ENCODE data around the gene METTL6. TPM values are rescaled to one million over a fixed set of nuclear protein-coding genes. Genes with fewer than 3 reads are reported as not detected.

Gene METTL6
- total RNA-seq, 6 experiments from 2014 or later: 17.9 to 21.3 (median 19.8) TPM

DNA sequence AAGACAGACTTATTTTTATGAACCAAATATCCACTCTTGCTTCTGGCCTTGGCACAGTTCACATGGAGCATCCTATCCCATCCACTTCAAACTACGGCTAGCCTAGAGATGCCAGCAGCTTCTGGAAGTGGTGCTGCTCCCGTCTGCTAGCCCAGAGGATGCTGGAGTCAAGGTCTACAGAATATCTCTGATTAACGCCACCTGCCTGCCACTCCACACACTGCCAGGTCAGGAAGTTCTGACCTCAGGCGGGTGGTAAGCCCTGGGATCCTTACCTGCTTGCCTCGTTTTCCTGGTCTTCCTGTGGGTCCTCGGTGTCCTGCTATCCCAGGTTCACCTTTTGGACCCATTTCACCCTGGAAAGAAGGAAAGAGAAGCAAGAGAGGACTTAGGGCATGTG, 42.9 kb upstream of the METTL6 start:
- Mint-ChIP-seq H3K9me3 (no peaks in the 10 kb centered on the region), H3K27me3 (ENCODE audit: insufficient read depth) (peaks cover 15% of the 10 kb centered on the region), H3K4me1 (ENCODE audit: low read depth) (no peaks in the 10 kb centered on the region), H3K4me3 (no peak overlapping the region), H3K36me3 (ENCODE audit: low read depth) (no peaks in the 10 kb centered on the region), H3K27ac (no peak overlapping the region)
- no peak for DNase-seq
- TF ChIP-seq, protein P1, sequence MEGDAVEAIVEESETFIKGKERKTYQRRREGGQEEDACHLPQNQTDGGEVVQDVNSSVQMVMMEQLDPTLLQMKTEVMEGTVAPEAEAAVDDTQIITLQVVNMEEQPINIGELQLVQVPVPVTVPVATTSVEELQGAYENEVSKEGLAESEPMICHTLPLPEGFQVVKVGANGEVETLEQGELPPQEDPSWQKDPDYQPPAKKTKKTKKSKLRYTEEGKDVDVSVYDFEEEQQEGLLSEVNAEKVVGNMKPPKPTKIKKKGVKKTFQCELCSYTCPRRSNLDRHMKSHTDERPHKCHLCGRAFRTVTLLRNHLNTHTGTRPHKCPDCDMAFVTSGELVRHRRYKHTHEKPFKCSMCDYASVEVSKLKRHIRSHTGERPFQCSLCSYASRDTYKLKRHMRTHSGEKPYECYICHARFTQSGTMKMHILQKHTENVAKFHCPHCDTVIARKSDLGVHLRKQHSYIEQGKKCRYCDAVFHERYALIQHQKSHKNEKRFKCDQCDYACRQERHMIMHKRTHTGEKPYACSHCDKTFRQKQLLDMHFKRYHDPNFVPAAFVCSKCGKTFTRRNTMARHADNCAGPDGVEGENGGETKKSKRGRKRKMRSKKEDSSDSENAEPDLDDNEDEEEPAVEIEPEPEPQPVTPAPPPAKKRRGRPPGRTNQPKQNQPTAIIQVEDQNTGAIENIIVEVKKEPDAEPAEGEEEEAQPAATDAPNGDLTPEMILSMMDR (IDR thresholded peaks at IDR 0.05): 0 out of 2 replicates have a peak, but pooled peaks have one; percentile 14

DNA sequence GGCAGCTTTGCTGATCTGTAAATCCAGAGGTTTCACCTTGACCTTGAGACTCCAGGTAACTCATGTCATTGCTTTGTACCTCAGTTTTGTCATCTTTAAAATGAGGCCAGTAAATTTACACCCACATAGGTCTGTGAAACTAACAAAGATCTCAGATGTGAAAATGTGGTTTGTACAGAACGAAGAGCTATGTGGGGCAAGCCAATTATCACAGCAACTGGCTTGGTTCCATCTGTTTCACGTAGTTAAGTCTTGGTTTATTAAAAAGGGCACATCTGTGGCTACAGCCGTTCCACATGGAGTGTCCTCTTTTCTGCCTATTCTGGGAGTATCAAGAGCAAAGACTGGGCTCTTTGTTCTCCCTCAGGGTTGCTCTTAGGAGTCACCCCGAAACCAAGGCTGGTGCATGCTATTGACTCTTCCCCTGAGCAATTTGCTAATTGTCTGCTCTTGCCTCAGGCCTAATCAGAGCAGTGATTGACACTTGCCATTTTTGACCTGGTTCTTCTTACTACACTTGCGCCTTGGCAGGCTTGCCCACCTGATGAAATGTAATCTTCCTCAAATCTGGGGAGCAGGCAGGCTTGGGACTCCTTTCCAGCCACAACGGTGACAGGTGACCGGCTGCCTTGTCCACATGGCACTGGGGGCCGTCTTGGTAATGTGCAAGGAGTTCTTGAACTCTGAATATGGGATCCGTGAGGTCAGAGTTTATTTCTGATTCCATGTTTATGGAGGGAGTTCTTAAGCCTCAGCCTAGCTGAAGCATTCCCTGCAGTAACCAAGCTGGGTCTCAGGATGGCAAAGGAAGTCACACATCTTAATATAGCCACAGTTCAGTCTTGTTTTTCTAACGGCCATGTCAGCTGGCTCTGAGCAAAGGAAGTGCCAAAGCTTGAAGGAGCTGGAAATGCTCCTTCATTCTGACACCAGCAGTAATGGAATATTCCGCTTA, 40.2 kb upstream of the METTL6 start:
- TF ChIP-seq, protein P1 (IDR thresholded peaks at IDR 0.05): no peak
- peaks cover 12% of the 10 kb centered on the region for H3K27me3 Mint-ChIP-seq (ENCODE audit: insufficient read depth)
- H3K36me3 Mint-ChIP-seq (ENCODE audit: low read depth): no peaks in the 10 kb centered on the region

DNA sequence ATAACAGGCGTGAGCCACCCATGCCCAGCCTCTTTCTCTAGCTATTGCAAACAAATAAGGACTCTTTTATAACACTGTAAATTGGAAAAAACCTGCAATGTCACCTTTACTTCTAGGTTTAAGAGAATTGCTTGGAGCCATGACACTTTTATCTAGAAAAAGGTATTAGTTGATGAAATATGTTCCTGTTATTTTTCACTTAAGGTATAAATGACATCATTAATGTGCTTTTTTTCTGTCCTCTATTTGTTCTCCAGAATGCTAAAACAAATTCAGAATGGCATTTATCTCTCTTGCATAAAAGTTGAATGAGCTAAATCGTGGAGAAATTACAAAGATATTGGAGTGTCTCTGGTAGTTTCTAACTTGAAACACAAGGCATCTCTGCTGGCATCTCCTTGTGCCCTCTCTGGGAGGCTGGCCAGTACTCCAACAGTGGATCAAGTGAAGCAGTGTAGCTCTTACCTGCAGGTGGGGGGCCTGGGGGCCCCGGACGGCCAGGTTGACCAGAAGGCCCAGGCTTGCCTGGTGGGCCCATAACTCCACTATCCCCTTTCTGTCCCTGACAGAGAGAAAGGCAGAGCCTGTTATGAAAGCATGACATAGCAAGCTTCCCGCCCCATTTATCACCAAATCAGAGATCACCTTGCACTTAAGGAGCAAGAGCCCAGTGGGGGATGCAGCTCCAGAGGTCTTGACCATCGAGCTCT, 38.7 kb upstream of the METTL6 start:
- no peaks in the 10 kb centered on the region for H3K9me3 Mint-ChIP-seq
- no peak overlapping the region for H3K27ac Mint-ChIP-seq
- H3K27me3 Mint-ChIP-seq (ENCODE audit: insufficient read depth): peaks cover 5% of the 10 kb centered on the region
- no peaks in the 10 kb centered on the region for H3K36me3 Mint-ChIP-seq (ENCODE audit: low read depth)
- H3K4me1 Mint-ChIP-seq (ENCODE audit: low read depth): no peaks in the 10 kb centered on the region
- TF ChIP-seq, protein P1 (IDR thresholded peaks at IDR 0.05): no peak
- no peak overlapping the region for H3K4me3 Mint-ChIP-seq
- DNase-seq: no peak

More for the DNA sequence above, 40.2 kb upstream of the METTL6 start:
- H3K4me3 Mint-ChIP-seq: no peak overlapping the region
- no peak overlapping the region for H3K27ac Mint-ChIP-seq
- no peaks in the 10 kb centered on the region for H3K9me3 Mint-ChIP-seq
- DNase-seq: no peak
- H3K4me1 Mint-ChIP-seq (ENCODE audit: low read depth): no peaks in the 10 kb centered on the region

DNA sequence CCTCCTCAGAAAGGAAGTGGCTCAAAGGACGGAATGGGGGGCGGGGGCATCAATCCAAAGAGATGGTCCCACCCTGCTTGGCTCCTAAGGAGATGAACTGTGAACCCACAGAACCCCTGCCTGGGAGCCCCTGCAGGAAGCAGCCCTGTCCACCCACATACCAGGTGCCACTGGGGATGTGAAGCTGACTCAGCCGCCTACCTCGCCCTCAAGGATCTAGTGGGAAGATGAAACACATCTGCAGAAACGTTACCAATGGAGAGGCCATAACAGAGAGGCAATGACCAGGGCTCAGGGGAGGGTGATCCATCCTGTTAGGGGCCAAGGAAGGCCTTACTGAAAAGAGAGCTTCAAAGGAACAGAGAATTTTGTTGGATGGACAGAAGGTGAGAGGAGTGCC, 35.1 kb upstream of the METTL6 start:
- no peaks in the 10 kb centered on the region for H3K4me1 Mint-ChIP-seq (ENCODE audit: low read depth)
- H3K27me3 Mint-ChIP-seq (ENCODE audit: insufficient read depth): peaks cover 8% of the 10 kb centered on the region
- H3K9me3 Mint-ChIP-seq: no peaks in the 10 kb centered on the region
- DNase-seq: no peak
- H3K4me3 Mint-ChIP-seq: no peak overlapping the region
- no peaks in the 10 kb centered on the region for H3K36me3 Mint-ChIP-seq (ENCODE audit: low read depth)
- TF ChIP-seq, protein P1 (IDR thresholded peaks at IDR 0.05): no peak
- no peak overlapping the region for H3K27ac Mint-ChIP-seq

DNA sequence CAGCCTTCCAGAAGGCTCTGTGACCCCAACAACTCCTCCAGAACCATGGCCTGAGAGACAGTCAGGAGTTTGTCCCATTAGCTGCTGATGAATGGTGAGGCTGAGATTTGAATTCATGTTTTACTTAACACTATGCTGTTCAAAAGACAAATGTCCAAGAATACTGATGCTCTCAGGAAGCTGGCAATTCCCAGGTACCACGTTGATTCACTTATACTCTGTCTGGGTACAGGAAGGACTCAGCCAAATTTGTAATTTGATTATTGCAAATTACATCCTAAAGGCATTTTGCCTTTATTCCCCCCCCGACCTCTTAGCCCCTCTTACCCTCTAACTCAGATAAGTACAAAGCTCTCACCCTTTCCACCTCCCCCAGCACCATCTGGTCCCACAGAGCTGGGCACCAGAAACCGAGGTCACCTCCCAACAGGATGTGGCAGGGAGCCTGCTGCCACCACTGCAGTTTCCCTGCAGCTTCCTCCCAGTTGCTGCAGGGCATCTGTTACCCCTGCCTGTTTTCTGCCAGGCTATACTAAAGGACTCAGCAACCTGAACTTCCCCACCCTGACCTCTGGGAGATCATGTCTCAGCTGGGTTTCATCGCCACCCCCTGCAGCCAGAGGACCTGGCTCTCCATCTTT, 33.7 kb upstream of the METTL6 start:
- Mint-ChIP-seq H3K36me3 (ENCODE audit: low read depth) (no peaks in the 10 kb centered on the region), H3K9me3 (no peaks in the 10 kb centered on the region), H3K27ac (no peak overlapping the region), H3K27me3 (ENCODE audit: insufficient read depth) (peaks cover 13% of the 10 kb centered on the region), H3K4me1 (ENCODE audit: low read depth) (no peaks in the 10 kb centered on the region), H3K4me3 (no peak overlapping the region)
- TF ChIP-seq, protein P1 (IDR thresholded peaks at IDR 0.05): no peak
- DNase-seq: no peak
